GM12878 (cell line): ENCODE measurements around the gene MED13L. TPM values are rescaled to one million over a fixed set of nuclear protein-coding genes. Genes with fewer than 3 reads are reported as not detected.

Experiments
- ATAC-seq: fragments of 200-7000 bp; cut with Tn5 transposase; 3 replicates; pipeline ENCODE4 v1.9.1; 2020; ENCODE audit warnings: mild to moderate bottlenecking, moderate library complexity
- BruUV-seq: library from RNA; stranded (reverse); fragments of 400-500 nt; replicated peaks from 2 replicates; lab custom pipeline; 2021; lab: Mats Ljungman, UMichigan
- CTCF ChIA-PET: fragments of 300-600 bp; sonication (Branson Sonifier 250); formaldehyde crosslinking; extraction: SDS; loops from one replicate; lab custom pipeline; 2021; ENCODE audit warnings: inconsistent platforms; lab: Yijun Ruan, JAX
- POLR2A ChIA-PET: fragments of 350-600 bp; formaldehyde crosslinking; extraction: SDS; loops from one replicate; lab custom pipeline; 2021; ENCODE audit warnings: inconsistent platforms; lab: Charles Lee
- RAD21 ChIA-PET: fragments of 300-600 bp; sonication (Branson Sonifier 250); formaldehyde crosslinking; loops from one replicate; lab custom pipeline; 2023; ENCODE audit warnings: antibody characterized with exemption; ENCODE audit not compliant: unreplicated experiment; lab: Charles Lee
- SMC1A ChIA-PET: fragments of 300-600 bp; sonication (Branson Sonifier 250); formaldehyde crosslinking; loops from one replicate; lab custom pipeline; 2023; ENCODE audit not compliant: unreplicated experiment, uncharacterized antibody; lab: Charles Lee
- DNase-seq: peaks from one replicate; pipeline ENCODE4 v3.0.0-alpha.2; 2011; ENCODE audit warnings: low read depth, low spot score
- FAIRE-seq: peaks from 3 replicates; lab custom pipeline; 2011; peaks lifted over from hg19 to GRCh38; lab: Jason Lieb, UNC
- H2AFZ ChIP-seq: 2 replicates; pipeline ENCODE4 v1.6.0; 2011; ENCODE audit warnings: low read depth, low read length, control low read depth; ENCODE audit not compliant: control insufficient read depth
- H3K27ac ChIP-seq: 2 replicates; pipeline ENCODE4 v1.5.1; 2011; ENCODE audit warnings: control low read depth; ENCODE audit not compliant: control insufficient read depth, insufficient read depth
- H3K27me3 ChIP-seq, 2 experiments: replicated peaks in 1 of 2; 2 replicates each; pipeline versions ENCODE4 v1.6.0 to v1.6.1; 2011; ENCODE audit warnings: low read length in 1 of 2; ENCODE audit not compliant: control insufficient read depth in 2 of 2, insufficient read depth in 2 of 2
- H3K36me3 ChIP-seq, 2 experiments: 2 replicates each; pipeline ENCODE4 v1.5.1; 2011; ENCODE audit warnings: low read length in 1 of 2; ENCODE audit not compliant: control insufficient read depth in 2 of 2, insufficient read depth in 2 of 2
- H3K4me1 ChIP-seq: 2 replicates; pipeline ENCODE4 v1.6.1; 2011; ENCODE audit warnings: mild to moderate bottlenecking, low read length, moderate library complexity, mixed read lengths; ENCODE audit not compliant: control insufficient read depth, insufficient read depth
- H3K4me2 ChIP-seq: 2 replicates; pipeline ENCODE4 v1.6.0; 2011; ENCODE audit warnings: control low read depth; ENCODE audit not compliant: control insufficient read depth, insufficient read depth
- H3K4me3 ChIP-seq: fragments of 200-600 bp; sonication (generic); 2 replicates; pipeline ENCODE4 v1.5.1; 2016
- H3K79me2 ChIP-seq: 2 replicates; pipeline ENCODE4 v1.6.0; 2011; ENCODE audit warnings: low read length; ENCODE audit not compliant: control insufficient read depth, insufficient read depth
- H3K9ac ChIP-seq: 2 replicates; pipeline ENCODE4 v1.8.0; 2011; ENCODE audit warnings: low read length, control low read depth, mixed read lengths; ENCODE audit not compliant: control insufficient read depth, insufficient read depth
- H3K9me3 ChIP-seq: replicated peaks from 3 replicates; pipeline ENCODE4 v1.5.1; 2011; ENCODE audit warnings: mild to moderate bottlenecking, low read length; ENCODE audit not compliant: control insufficient read depth, insufficient read depth
- H4K20me1 ChIP-seq: 2 replicates; pipeline ENCODE4 v1.6.0; 2011; ENCODE audit not compliant: control insufficient read depth, insufficient read depth
- BCL3 ChIP-seq: IDR thresholded peaks from 2 replicates; pipeline ENCODE4 v1.6.1; 2011; ENCODE audit warnings: borderline replicate concordance, low read depth, mild to moderate bottlenecking, moderate library complexity, low read length; ENCODE audit not compliant: insufficient read depth, poor library complexity, severe bottlenecking
- CEBPZ ChIP-seq: fragments of 150-350 bp; IDR thresholded peaks from 2 replicates; pipeline ENCODE4 v1.6.1; 2016; ENCODE audit warnings: low read depth, low read length
- CHD2 ChIP-seq: IDR thresholded peaks from 2 replicates; pipeline ENCODE4 v1.6.1; 2011; ENCODE audit warnings: low read depth, low read length, improper control_type of control experiment, borderline replicate concordance
- ESRRA ChIP-seq: IDR thresholded peaks from 2 replicates; pipeline ENCODE4 v1.6.1; 2012; ENCODE audit warnings: mild to moderate bottlenecking, low read length, improper control_type of control experiment
- EZH2 ChIP-seq: IDR thresholded peaks from 2 replicates; pipeline ENCODE4 v1.6.1; 2012; ENCODE audit warnings: low read depth, mild to moderate bottlenecking, control low read depth, inconsistent platforms, low read length, borderline replicate concordance; ENCODE audit not compliant: control insufficient read depth
- GATAD2B ChIP-seq: fragments of 450-650 bp; conservative IDR thresholded peaks from 2 replicates; pipeline ENCODE4 v1.6.1; 2017; ENCODE audit warnings: low read depth, mild to moderate bottlenecking, moderate library complexity
- HDAC6 ChIP-seq: fragments of 200-600 bp; sonication (generic); IDR thresholded peaks from one replicate; pipeline ENCODE4 v1.8.0; 2017; ENCODE audit warnings: antibody characterized with exemption; ENCODE audit not compliant: unreplicated experiment
- HDGF ChIP-seq: fragments of 450-650 bp; IDR thresholded peaks from 2 replicates; pipeline ENCODE4 v1.6.1; 2016; ENCODE audit warnings: antibody characterized with exemption
- MTA2 ChIP-seq: fragments of 450-650 bp; IDR thresholded peaks from 2 replicates; pipeline ENCODE4 v1.6.1; 2016; ENCODE audit warnings: low read depth, mild to moderate bottlenecking, moderate library complexity
- NFYA ChIP-seq: IDR thresholded peaks from 2 replicates; pipeline ENCODE4 v1.6.1; 2011; ENCODE audit warnings: low read depth, mild to moderate bottlenecking, low read length, improper control_type of control experiment, borderline replicate concordance
- NFYB ChIP-seq: IDR thresholded peaks from 2 replicates; pipeline ENCODE4 v1.6.1; 2011; ENCODE audit warnings: low read depth, mild to moderate bottlenecking, low read length, improper control_type of control experiment, moderate library complexity; ENCODE audit not compliant: insufficient read depth
- NKRF ChIP-seq: fragments of 450-650 bp; conservative IDR thresholded peaks from 2 replicates; pipeline ENCODE4 v1.6.1; 2017; ENCODE audit warnings: mild to moderate bottlenecking, moderate library complexity
- POLR2A ChIP-seq: IDR thresholded peaks from 2 replicates; pipeline ENCODE4 v1.6.1; 2011; ENCODE audit warnings: low read depth, mild to moderate bottlenecking, low read length
- SIN3A ChIP-seq: IDR thresholded peaks from 2 replicates; pipeline ENCODE4 v1.6.1; 2012; ENCODE audit warnings: low read depth, low read length, improper control_type of control experiment
- SRF ChIP-seq, 2 experiments: IDR thresholded peaks; 2 replicates each; pipeline ENCODE4 v1.6.1; 2011; ENCODE audit warnings: low read depth in 2 of 2, low read length in 2 of 2, mild to moderate bottlenecking in 1 of 2, moderate library complexity in 1 of 2
- TCF12 ChIP-seq: IDR thresholded peaks from 2 replicates; pipeline ENCODE4 v1.6.1; 2011; ENCODE audit warnings: low read depth, mild to moderate bottlenecking, low read length
- TCF3 ChIP-seq: IDR thresholded peaks from 2 replicates; pipeline ENCODE4 v1.6.1; 2012; ENCODE audit warnings: low read depth, mild to moderate bottlenecking, low read length, borderline replicate concordance; ENCODE audit not compliant: insufficient read depth
- YY1 ChIP-seq: IDR thresholded peaks from 2 replicates; pipeline ENCODE4 v1.6.1; 2011; ENCODE audit warnings: low read depth, mild to moderate bottlenecking, low read length
- ZSCAN29 ChIP-seq: fragments of 450-650 bp; IDR thresholded peaks from 2 replicates; pipeline ENCODE4 v1.6.1; 2017; ENCODE audit warnings: mild to moderate bottlenecking, moderate library complexity
- WGBS: methylation state at CpG from one replicate; pipeline ENCODE4 v1.1.6; 2016; ENCODE audit warnings: low lambda C conversion rate; ENCODE audit not compliant: insufficient replicate concordance, insufficient coverage; ENCODE audit errors: missing lambda C conversion rate; 5-methylcytosine and 5-hydroxymethylcytosine counted together
- in situ Hi-C: fragments of 300-500 bp; cut with MboI; formaldehyde crosslinking; loops from 9 replicates; pipeline ENCODE4 v1.14.3; 2018; ENCODE audit warnings: mixed read lengths
- intact Hi-C: fragments of 100-400 bp; cut with micrococcal nuclease; formaldehyde crosslinking; loops from one replicate; pipeline ENCODE4 v1.14.2; 2022; ENCODE audit not compliant: unreplicated experiment
- polyA plus RNA-seq, 11 experiments: library from polyadenylated mRNA; depleted of rRNA in 4 of 11; unstranded in 6 of 11; stranded (reverse) in 5 of 11; fragments of >200 nt; fragmentation: Nextera tagmentation in 4 of 11; fragmentation: Illumina TruSeq in 1 of 11; extraction: Ambion mirVana in 4 of 11; extraction: Trizol in 1 of 11; gene quantifications; 1 replicate in 1 of 11; 2 replicates in 10 of 11; pipeline versions ENCODE4 v1.2.1 to v1.2.3, GENCODE V29; 2011 to 2016; ENCODE audit warnings: inconsistent platforms in 2 of 11, missing spikeins in 2 of 11, low read depth in 1 of 11
- total RNA-seq, 4 experiments: library from RNA; depleted of rRNA in 3 of 4; stranded (reverse); fragments of >200 nt in 3 of 4; fragmentation: Illumina TruSeq in 1 of 4; extraction: Trizol in 1 of 4; gene quantifications; 2 replicates each; pipeline versions ENCODE4 v1.2.1 to v1.2.3, GENCODE V29; 2013 to 2021

Gene MED13L
- total and polyA plus RNA-seq, 10 of the 15 experiments (the other 5 are each of a cell fraction or from before 2014, with no cell fraction given) = 3.7 to 30.1 (median 9.1) TPM

- RAD21 ChIA-PET = interaction anchor here (0.5 to 1.5 kb wide), 5 partner anchors 10 to 1082 kb away, joined by 3 to 6 read pairs (median 3); partner anchors contain the start of gene MAP1LC3B2
- Histone ChIP-seq H3K36me3 (no peaks in the 10 kb centered on the region), H3K27me3 (no peaks in the 10 kb centered on the region), H3K9ac (peak overlapping the region; percentile 21; the same call in 1 of the 2 replicates), H3K9me3 (no peaks in the 10 kb centered on the region), H4K20me1 (no peaks in the 10 kb centered on the region), H3K27ac (peak overlapping the region; percentile 26; the same call in 1 of the 2 replicates), H3K4me1 (no peaks in the 10 kb centered on the region), H3K4me2 (peak overlapping the region; percentile 69), H3K4me3 (peak overlapping the region; percentile 54), H3K79me2 (no peaks in the 10 kb centered on the region), H2AFZ (peak overlapping the region; percentile 68)
- FAIRE-seq (peak; percentile 52), ATAC-seq (peak; percentile 97), DNase-seq (peak; percentile 37)
- SMC1A ChIA-PET = interaction anchor here (1.0 to 1.3 kb wide), 4 partner anchors 13 to 135 kb away, joined by 3 to 5 read pairs (median 4); no protein-coding TSS in a partner anchor
- POLR2A ChIA-PET = no interaction called here
- in situ Hi-C loops = no loop called here
- CTCF ChIA-PET = interaction anchor here (0.8 to 1.7 kb wide), 4 partner anchors 9 to 651 kb away, joined by 3 to 5 read pairs (median 4); no protein-coding TSS in a partner anchor
- intact Hi-C loops = no loop called here
- WGBS = 0% methylated on average over 2 of the region's 2 CpGs
- no TSS peak for BruUV-seq
- TF ChIP-seq HDGF (no peak), NFYA (no peak), SIN3A (no peak), TCF12 (no peak), MTA2 (no peak), ESRRA (no peak), HDAC6 (no peak), YY1 (no peak), GATAD2B (no peak), SRF (IDR thresholded peaks at IDR 0.05; ENCODE audit: low read depth in 2 of 2, low read length in 2 of 2) (no peak), TCF3 (no peak), NKRF (no peak), NFYB (no peak), ZSCAN29 (no peak), CEBPZ (no peak), POLR2A (no peak), EZH2 (no peak), CHD2 (no peak), BCL3 (no peak)
These were observed 216.7 kb downstream of the MED13L start for GRCh38 chr12:116060764-116061163.
